Midbrain (tissue), 1 donor: ENCODE measurements around the gene GPRASP3.
"Not testable (repeated sequence)": the region's sequence is repeated elsewhere in the genome, so short reads cannot be mapped to it uniquely, and the experiment has no call there.

Experiments
- DNase-seq: peaks from one replicate; lab custom pipeline; 2025; lab: John Stamatoyannopoulos, UW

The GPRASP3 gene

GRCh38 chrX:102720237-102721168 lies at the start of gene GPRASP3:
GPRASP3 (plus strand) TSS chrX:102720743; CDS start chrX:102748996, 28,253 bp downstream.
- DNase-seq, result peak; percentile 78

GRCh38 chrX:102672856-102673255 lies 47.7 kb upstream of the GPRASP3 start:
- no peak for DNase-seq

GRCh38 chrX:102677479-102677878 lies 43.1 kb upstream of the GPRASP3 start:
- not testable (repeated sequence) for DNase-seq

- DNase-seq, result no peak
These were observed 35.6 kb upstream of the GPRASP3 start for GRCh38 chrX:102684772-102685520.

- DNase-seq, result no peak
These were observed 25.8 kb upstream of the GPRASP3 start for GRCh38 chrX:102694749-102695148.

- no peak for DNase-seq
These were observed 24.2 kb upstream of the GPRASP3 start for GRCh38 chrX:102696306-102696705.

- no peak for DNase-seq
These were observed 23.0 kb upstream of the GPRASP3 start for GRCh38 chrX:102697494-102697893.

- DNase-seq, result no peak
These were observed 11.6 kb upstream of the GPRASP3 start for GRCh38 chrX:102708900-102709299.

- no peak for DNase-seq
These were observed 8.7 kb upstream of the GPRASP3 start for GRCh38 chrX:102711872-102712215.

GRCh38 chrX:102712216-102712966 lies 8.2 kb upstream of the GPRASP3 start, which contains the start of gene GPRASP2:
GPRASP2 (plus strand) TSS chrX:102712448; CDS start chrX:102714870, 2,422 bp downstream.
- DNase-seq, result peak; percentile 32

GRCh38 chrX:102712981-102713625 lies 7.4 kb upstream of the GPRASP3 start:
- peak; percentile 63 for DNase-seq

- DNase-seq, result no peak
These were observed 5.5 kb upstream of the GPRASP3 start for GRCh38 chrX:102714994-102715393.

GRCh38 chrX:102715967-102716366 lies 4.6 kb upstream of the GPRASP3 start:
- DNase-seq, result no peak

GRCh38 chrX:102721169-102721506 lies 595 bp downstream of the GPRASP3 start:
- DNase-seq, result not testable (repeated sequence)

GRCh38 chrX:102723456-102723855 lies 2.9 kb downstream of the GPRASP3 start:
- DNase-seq, result no peak

GRCh38 chrX:102727761-102728160 lies 7.2 kb downstream of the GPRASP3 start:
- DNase-seq, result no peak

GRCh38 chrX:102728646-102729045 lies 8.1 kb downstream of the GPRASP3 start:
- no peak for DNase-seq

- DNase-seq, result no peak
These were observed 19.1 kb downstream of the GPRASP3 start for GRCh38 chrX:102739657-102740056.

- no peak for DNase-seq
These were observed 23.8 kb downstream of the GPRASP3 start for GRCh38 chrX:102744307-102744706.

GRCh38 chrX:102745513-102745856 lies 24.9 kb downstream of the GPRASP3 start:
- no peak for DNase-seq

- DNase-seq, result no peak
These were observed 25.5 kb downstream of the GPRASP3 start for GRCh38 chrX:102745857-102746584.
